ENCODE measurements around the gene FAM76A.

GRCh38 chr1:27727126-27727525 lies 1.4 kb downstream of the FAM76A start:
- TF ChIP-seq, protein P1, sequence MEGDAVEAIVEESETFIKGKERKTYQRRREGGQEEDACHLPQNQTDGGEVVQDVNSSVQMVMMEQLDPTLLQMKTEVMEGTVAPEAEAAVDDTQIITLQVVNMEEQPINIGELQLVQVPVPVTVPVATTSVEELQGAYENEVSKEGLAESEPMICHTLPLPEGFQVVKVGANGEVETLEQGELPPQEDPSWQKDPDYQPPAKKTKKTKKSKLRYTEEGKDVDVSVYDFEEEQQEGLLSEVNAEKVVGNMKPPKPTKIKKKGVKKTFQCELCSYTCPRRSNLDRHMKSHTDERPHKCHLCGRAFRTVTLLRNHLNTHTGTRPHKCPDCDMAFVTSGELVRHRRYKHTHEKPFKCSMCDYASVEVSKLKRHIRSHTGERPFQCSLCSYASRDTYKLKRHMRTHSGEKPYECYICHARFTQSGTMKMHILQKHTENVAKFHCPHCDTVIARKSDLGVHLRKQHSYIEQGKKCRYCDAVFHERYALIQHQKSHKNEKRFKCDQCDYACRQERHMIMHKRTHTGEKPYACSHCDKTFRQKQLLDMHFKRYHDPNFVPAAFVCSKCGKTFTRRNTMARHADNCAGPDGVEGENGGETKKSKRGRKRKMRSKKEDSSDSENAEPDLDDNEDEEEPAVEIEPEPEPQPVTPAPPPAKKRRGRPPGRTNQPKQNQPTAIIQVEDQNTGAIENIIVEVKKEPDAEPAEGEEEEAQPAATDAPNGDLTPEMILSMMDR (IDR thresholded peaks at IDR 0.05): no peak
- no peak for TF ChIP-seq POLR2A (IDR thresholded peaks at IDR 0.05)

All from testis (tissue), 2 donors.